HCT116 (cell line): ENCODE measurements around the gene ARL2BP. TPM values are rescaled to one million over a fixed set of nuclear protein-coding genes. Genes with fewer than 3 reads are reported as not detected.
A peak's percentile ranks its signal among the peaks of the same experiment; 100 is the strongest.

Experiments
- ATAC-seq: fragments of 200-7000 bp; cut with Tn5 transposase; 2 replicates; pipeline ENCODE4 v1.9.1; 2020; ENCODE audit warnings: mild to moderate bottlenecking, moderate library complexity
- BruUV-seq: library from RNA; stranded (reverse); fragments of 400-500 nt; replicated peaks from 2 replicates; lab custom pipeline; 2021; lab: Mats Ljungman, UMichigan
- CTCF ChIA-PET: fragments of 300-600 bp; sonication (Branson Sonifier 250); formaldehyde crosslinking; loops from one replicate; lab custom pipeline; 2021; ENCODE audit warnings: antibody characterized with exemption; lab: Charles Lee
- POLR2A ChIA-PET: fragments of 300-600, 350-600 bp; sonication (Branson Sonifier 250); formaldehyde crosslinking; loops from one replicate; lab custom pipeline; 2021; ENCODE audit warnings: antibody characterized with exemption; lab: Charles Lee
- RAD21 ChIA-PET, 2 experiments: fragments of 300-600 bp; sonication (Branson Sonifier 250); formaldehyde crosslinking; loops; one replicate each; lab custom pipeline; 2023; ENCODE audit warnings: low total read pairs in 2 of 2; ENCODE audit not compliant: uncharacterized antibody in 2 of 2, unreplicated experiment in 2 of 2, low non-redundant PET in 1 of 2; lab: Charles Lee
- DNase-seq: peaks from one replicate; pipeline ENCODE4 v3.0.0-alpha.2; 2010; ENCODE audit warnings: low read depth, low spot score
- H2AFZ ChIP-seq: fragments of 200-600 bp; shearing (Covaris generic), sonication (generic); 2 replicates; pipeline ENCODE4 v1.6.1; 2017; ENCODE audit warnings: low read depth, mixed run types, mixed read lengths, antibody characterized with exemption, low read length; ENCODE audit not compliant: poor library complexity, severe bottlenecking
- H3K27ac ChIP-seq: 2 replicates; pipeline ENCODE4 v1.5.1; 2012; ENCODE audit warnings: low read depth, low read length
- H3K27me3 ChIP-seq: fragments of 200-600 bp; sonication (generic); 2 replicates; pipeline ENCODE4 v1.6.1; 2016; ENCODE audit warnings: mixed run types, low read length, mixed read lengths; ENCODE audit not compliant: insufficient read depth
- H3K36me3 ChIP-seq, 2 experiments: fragments of 200-500 bp in 1 of 2; fragments of 200-600 bp in 1 of 2; sonication (Bioruptor generic) in 1 of 2; sonication (generic) in 1 of 2; 2 replicates each; pipeline versions ENCODE4 v1.5.1 to v1.6.1; 2014 to 2016; ENCODE audit warnings: low read length in 2 of 2, inconsistent platforms in 1 of 2, mixed read lengths in 1 of 2, mixed run types in 1 of 2; ENCODE audit not compliant: insufficient read depth in 2 of 2, control insufficient read depth in 1 of 2
- H3K4me1 ChIP-seq, 2 experiments: fragments of 200-600 bp in 1 of 2; sonication (generic) in 1 of 2; 2 replicates each; pipeline versions ENCODE4 v1.5.1 to v1.6.1; 2012 to 2017; ENCODE audit warnings: low read length in 2 of 2, inconsistent platforms in 1 of 2, mild to moderate bottlenecking in 1 of 2, mixed read lengths in 1 of 2, mixed run types in 1 of 2, moderate library complexity in 1 of 2; ENCODE audit not compliant: insufficient read depth in 2 of 2, control insufficient read depth in 1 of 2
- H3K4me2 ChIP-seq: fragments of 200-600 bp; sonication (generic); 2 replicates; pipeline ENCODE4 v1.6.1; 2017; ENCODE audit warnings: mixed run types, low read length, mixed read lengths
- H3K4me3 ChIP-seq, 2 experiments: fragments of 200-600 bp in 1 of 2; sonication (generic) in 1 of 2; replicated peaks in 1 of 2; 2 replicates each; pipeline ENCODE4 v1.5.1; 2011 to 2016; ENCODE audit warnings: low read length in 2 of 2, control low read depth in 1 of 2, low read depth in 1 of 2, mild to moderate bottlenecking in 1 of 2, mixed read lengths in 1 of 2, mixed run types in 1 of 2
- H3K79me2 ChIP-seq: fragments of 200-600 bp; sonication (generic); 2 replicates; pipeline ENCODE4 v1.6.1; 2017; ENCODE audit warnings: mild to moderate bottlenecking, mixed run types, low read length, moderate library complexity, mixed read lengths; ENCODE audit not compliant: insufficient read depth
- H3K9ac ChIP-seq: fragments of 200-600 bp; sonication (generic); 2 replicates; pipeline ENCODE4 v1.6.1; 2016; ENCODE audit warnings: low read length, mixed read lengths
- H3K9me2 ChIP-seq: fragments of 200-600 bp; sonication (generic), shearing (Covaris generic); 2 replicates; pipeline ENCODE4 v1.6.1; 2017; ENCODE audit warnings: mixed run types, mild to moderate bottlenecking, moderate library complexity; ENCODE audit not compliant: insufficient read depth
- H3K9me3 ChIP-seq, 2 experiments: fragments of 200-500 bp in 1 of 2; fragments of 200-600 bp in 1 of 2; sonication (Bioruptor generic) in 1 of 2; sonication (generic) in 1 of 2; 2 replicates each; pipeline ENCODE4 v1.6.1; 2014 to 2017; ENCODE audit warnings: low read length in 2 of 2, mixed read lengths in 2 of 2, inconsistent platforms in 1 of 2, low read depth in 1 of 2, mild to moderate bottlenecking in 1 of 2, mixed run types in 1 of 2, moderate library complexity in 1 of 2; ENCODE audit not compliant: control insufficient read depth in 1 of 2, insufficient read depth in 1 of 2
- H4K20me1 ChIP-seq: fragments of 200-600 bp; sonication (generic), shearing (Covaris generic); 2 replicates; pipeline ENCODE4 v1.6.1; 2017; ENCODE audit warnings: mixed run types, mild to moderate bottlenecking, moderate library complexity; ENCODE audit not compliant: insufficient read depth
- CEBPB ChIP-seq: IDR thresholded peaks from 2 replicates; pipeline ENCODE4 v1.6.1; 2012; ENCODE audit warnings: low read depth
- CTCF ChIP-seq, 3 experiments: fragments of 200-600 bp in 1 of 3; sonication (generic) in 1 of 3; IDR thresholded peaks in 2 of 3; conservative IDR thresholded peaks in 1 of 3; 2 replicates each; pipeline ENCODE4 v1.5.1; 2012 to 2017; ENCODE audit warnings: low read depth in 2 of 3, low read length in 2 of 3, antibody characterized with exemption in 1 of 3, borderline replicate concordance in 1 of 3, control low read depth in 1 of 3, mild to moderate bottlenecking in 1 of 3, mixed read lengths in 1 of 3, mixed run types in 1 of 3, moderate library complexity in 1 of 3; ENCODE audit not compliant: insufficient read depth in 1 of 3
- EZH2 ChIP-seq: fragments of 200-600 bp; sonication (generic); IDR thresholded peaks from 2 replicates; pipeline ENCODE4 v1.6.1; 2017; ENCODE audit warnings: antibody characterized with exemption, mixed run types
- EZH2phosphoT487 ChIP-seq: fragments of 200-600 bp; IDR thresholded peaks from 2 replicates; pipeline ENCODE4 v1.6.1; 2018; ENCODE audit warnings: antibody characterized with exemption, borderline replicate concordance
- MAX ChIP-seq: IDR thresholded peaks from 2 replicates; pipeline ENCODE4 v1.6.1; 2012
- POLR2AphosphoS5 ChIP-seq: IDR thresholded peaks from 2 replicates; pipeline ENCODE4 v1.6.1; 2011; ENCODE audit warnings: mild to moderate bottlenecking, low read depth, low read length, moderate library complexity
- RAD21 ChIP-seq: IDR thresholded peaks from 2 replicates; pipeline ENCODE4 v1.6.1; 2012; ENCODE audit warnings: low read depth, mild to moderate bottlenecking
- intact Hi-C: fragments of 100-400 bp; cut with micrococcal nuclease; formaldehyde crosslinking; loops from 2 replicates; pipeline ENCODE4 v1.10.0; 2022
- total RNA-seq: library from RNA; stranded (reverse); gene quantifications from one replicate; pipeline ENCODE4 v1.2.1, GENCODE V29; 2021; ENCODE audit not compliant: unreplicated experiment
- TF ChIP-seq, protein P1 (sequence below): IDR thresholded peaks from 2 replicates; pipeline ENCODE4 v1.6.1; 2011; ENCODE audit warnings: mild to moderate bottlenecking, low read length, moderate library complexity; ENCODE audit not compliant: insufficient replicate concordance; ENCODE audit errors: extremely low read depth
- TF ChIP-seq, protein P2 (sequence below): IDR thresholded peaks from 2 replicates; pipeline ENCODE4 v1.6.1; 2012; ENCODE audit warnings: low read depth

Gene ARL2BP
- total RNA-seq, 1 experiment from 2014 or later, result 28.8 TPM

DNA sequence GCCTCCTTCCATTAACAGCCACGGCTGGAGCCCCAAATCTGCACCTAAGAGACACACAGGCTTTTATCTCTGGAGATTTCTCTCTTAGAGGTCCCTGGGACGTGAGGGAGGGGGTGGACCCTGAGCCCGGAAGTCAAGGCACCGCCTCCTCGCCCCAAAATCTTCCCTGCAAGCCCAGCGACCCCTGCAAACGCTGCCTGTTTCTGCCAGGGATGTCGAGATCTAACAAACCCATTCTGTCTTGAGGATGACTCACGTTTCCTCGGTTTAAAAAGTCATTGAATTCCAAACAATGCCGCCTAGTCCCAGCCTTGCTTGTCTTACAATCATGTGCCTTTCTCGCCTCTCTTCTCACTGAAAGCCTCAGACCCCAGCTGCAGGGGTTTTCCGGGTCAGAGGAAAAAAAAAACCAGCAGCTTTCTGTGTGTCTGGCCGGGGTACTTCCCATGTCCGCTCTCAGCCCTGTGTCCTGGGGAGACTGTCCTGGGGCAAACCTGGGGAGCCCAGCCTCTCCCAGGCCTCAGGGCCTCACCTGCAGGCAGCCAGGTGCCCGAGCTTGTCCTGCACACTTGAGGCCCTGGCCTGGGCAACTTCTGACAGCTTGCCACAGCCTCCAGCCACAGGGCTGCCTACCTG, 15.4 kb downstream of the ARL2BP start:
- POLR2A ChIA-PET, result interaction anchor here (0.9 kb wide), 1 partner anchor 15 kb away, joined by 3 read pairs; the partner anchor contains the start of gene ARL2BP

More for the DNA sequence above, 15.4 kb downstream of the ARL2BP start:
- no peaks in the 10 kb centered on the region for H3K9me2 ChIP-seq
- CTCF ChIA-PET, result no interaction called here
- no peaks in the 10 kb centered on the region for H3K36me3 ChIP-seq
- no peak for TF ChIP-seq EZH2phosphoT487
- TF ChIP-seq, protein P1, sequence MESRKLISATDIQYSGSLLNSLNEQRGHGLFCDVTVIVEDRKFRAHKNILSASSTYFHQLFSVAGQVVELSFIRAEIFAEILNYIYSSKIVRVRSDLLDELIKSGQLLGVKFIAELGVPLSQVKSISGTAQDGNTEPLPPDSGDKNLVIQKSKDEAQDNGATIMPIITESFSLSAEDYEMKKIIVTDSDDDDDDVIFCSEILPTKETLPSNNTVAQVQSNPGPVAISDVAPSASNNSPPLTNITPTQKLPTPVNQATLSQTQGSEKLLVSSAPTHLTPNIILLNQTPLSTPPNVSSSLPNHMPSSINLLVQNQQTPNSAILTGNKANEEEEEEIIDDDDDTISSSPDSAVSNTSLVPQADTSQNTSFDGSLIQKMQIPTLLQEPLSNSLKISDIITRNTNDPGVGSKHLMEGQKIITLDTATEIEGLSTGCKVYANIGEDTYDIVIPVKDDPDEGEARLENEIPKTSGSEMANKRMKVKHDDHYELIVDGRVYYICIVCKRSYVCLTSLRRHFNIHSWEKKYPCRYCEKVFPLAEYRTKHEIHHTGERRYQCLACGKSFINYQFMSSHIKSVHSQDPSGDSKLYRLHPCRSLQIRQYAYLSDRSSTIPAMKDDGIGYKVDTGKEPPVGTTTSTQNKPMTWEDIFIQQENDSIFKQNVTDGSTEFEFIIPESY, result no peak
- TF ChIP-seq, protein P2, sequence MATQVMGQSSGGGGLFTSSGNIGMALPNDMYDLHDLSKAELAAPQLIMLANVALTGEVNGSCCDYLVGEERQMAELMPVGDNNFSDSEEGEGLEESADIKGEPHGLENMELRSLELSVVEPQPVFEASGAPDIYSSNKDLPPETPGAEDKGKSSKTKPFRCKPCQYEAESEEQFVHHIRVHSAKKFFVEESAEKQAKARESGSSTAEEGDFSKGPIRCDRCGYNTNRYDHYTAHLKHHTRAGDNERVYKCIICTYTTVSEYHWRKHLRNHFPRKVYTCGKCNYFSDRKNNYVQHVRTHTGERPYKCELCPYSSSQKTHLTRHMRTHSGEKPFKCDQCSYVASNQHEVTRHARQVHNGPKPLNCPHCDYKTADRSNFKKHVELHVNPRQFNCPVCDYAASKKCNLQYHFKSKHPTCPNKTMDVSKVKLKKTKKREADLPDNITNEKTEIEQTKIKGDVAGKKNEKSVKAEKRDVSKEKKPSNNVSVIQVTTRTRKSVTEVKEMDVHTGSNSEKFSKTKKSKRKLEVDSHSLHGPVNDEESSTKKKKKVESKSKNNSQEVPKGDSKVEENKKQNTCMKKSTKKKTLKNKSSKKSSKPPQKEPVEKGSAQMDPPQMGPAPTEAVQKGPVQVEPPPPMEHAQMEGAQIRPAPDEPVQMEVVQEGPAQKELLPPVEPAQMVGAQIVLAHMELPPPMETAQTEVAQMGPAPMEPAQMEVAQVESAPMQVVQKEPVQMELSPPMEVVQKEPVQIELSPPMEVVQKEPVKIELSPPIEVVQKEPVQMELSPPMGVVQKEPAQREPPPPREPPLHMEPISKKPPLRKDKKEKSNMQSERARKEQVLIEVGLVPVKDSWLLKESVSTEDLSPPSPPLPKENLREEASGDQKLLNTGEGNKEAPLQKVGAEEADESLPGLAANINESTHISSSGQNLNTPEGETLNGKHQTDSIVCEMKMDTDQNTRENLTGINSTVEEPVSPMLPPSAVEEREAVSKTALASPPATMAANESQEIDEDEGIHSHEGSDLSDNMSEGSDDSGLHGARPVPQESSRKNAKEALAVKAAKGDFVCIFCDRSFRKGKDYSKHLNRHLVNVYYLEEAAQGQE, result no peak
- TF ChIP-seq RAD21, result no peak
- TF ChIP-seq CTCF (IDR thresholded peaks at IDR 0.05 in 2 of 3, conservative IDR thresholded peaks at IDR 0.05 in 1 of 3; ENCODE audit: borderline replicate concordance in 1 of 3, insufficient read depth in 1 of 3, low read depth in 2 of 3, low read length in 2 of 3), result no peak
- TF ChIP-seq CEBPB, result no peak
- TF ChIP-seq MAX, result no peak
- TF ChIP-seq EZH2, result no peak
- no peak for TF ChIP-seq POLR2AphosphoS5
- no peak overlapping the region for H3K4me3 ChIP-seq
- no peak for DNase-seq
- no peak overlapping the region for H2AFZ ChIP-seq
- no peaks in the 10 kb centered on the region for H3K79me2 ChIP-seq
- ATAC-seq, result 0 out of 2 replicates have a peak, but pooled peaks have one; percentile 36
- no peak overlapping the region for H3K27ac ChIP-seq
- peaks cover 0 to 8% of the 10 kb centered on the region in 2 experiments; a peak in 1 of 4 replicates for H3K4me1 ChIP-seq
- no peaks in the 10 kb centered on the region for H3K9me3 ChIP-seq
- intact Hi-C loops, result no loop called here
- BruUV-seq, result no TSS peak
- RAD21 ChIA-PET, result interaction anchor here in 1 of 2 experiments (0.7 kb wide), 1 partner anchor 34 kb away, joined by 3 read pairs; no protein-coding TSS in a partner anchor
- no peak overlapping the region for H3K4me2 ChIP-seq
- H3K27me3 ChIP-seq, result no peaks in the 10 kb centered on the region
- no peaks in the 10 kb centered on the region for H4K20me1 ChIP-seq
- no peak overlapping the region for H3K9ac ChIP-seq
